Thymus (tissue), 11 donors: ENCODE results near the gene NT5C1A. TPM values are rescaled to one million over a fixed set of nuclear protein-coding genes. Genes with fewer than 3 reads are reported as not detected.

ENCODE experiments used
- DNase-seq, 9 donors: peaks; one replicate each; pipeline ENCODE4 v3.0.0-alpha.2; 2013; ENCODE audit warnings: low spot score in 9 of 9, low read depth in 6 of 9, missing footprints in 1 of 9
- H3K27ac ChIP-seq, 2 donors: one replicate each; pipeline ENCODE4 v1.5.1; 2013; ENCODE audit warnings: control low read depth in 1 of 2, low read depth in 1 of 2, low read length in 1 of 2, mild to moderate bottlenecking in 1 of 2, moderate library complexity in 1 of 2
- H3K27me3 ChIP-seq, 2 donors: one replicate each; pipeline ENCODE4 v1.5.1; 2013; ENCODE audit warnings: low read length in 1 of 2; ENCODE audit not compliant: control insufficient read depth in 2 of 2, insufficient read depth in 1 of 2
- H3K36me3 ChIP-seq, 2 donors: one replicate each; pipeline ENCODE4 v1.5.1; 2013; ENCODE audit warnings: low read length in 1 of 2, mild to moderate bottlenecking in 1 of 2, moderate library complexity in 1 of 2; ENCODE audit not compliant: control insufficient read depth in 2 of 2, insufficient read depth in 2 of 2
- H3K4me1 ChIP-seq, 2 donors: one replicate each; pipeline ENCODE4 v1.5.1; 2013; ENCODE audit warnings: low read length in 2 of 2; ENCODE audit not compliant: control insufficient read depth in 2 of 2, insufficient read depth in 2 of 2
- H3K4me3 ChIP-seq, 2 donors: one replicate each; pipeline ENCODE4 v1.5.1; 2013; ENCODE audit warnings: low read length in 2 of 2, control low read depth in 1 of 2, mild to moderate bottlenecking in 1 of 2
- H3K9me3 ChIP-seq, 2 donors: one replicate each; pipeline ENCODE4 v1.5.1; 2013; ENCODE audit warnings: low read length in 1 of 2, mild to moderate bottlenecking in 1 of 2; ENCODE audit not compliant: control insufficient read depth in 2 of 2, insufficient read depth in 1 of 2
- whole genome bisulfite sequencing: extraction: QIAGEN DNeasy Blood & Tissue Kit; methylation state at CpG from one replicate; pipeline ENCODE4 v1.1.7; 2013; 5-methylcytosine and 5-hydroxymethylcytosine counted together
- polyA plus RNA-seq: library from polyadenylated mRNA; stranded (reverse); fragments of 200-250 nt; gene quantifications from one replicate; pipeline ENCODE4 v1.2.3, GENCODE V29; 2013
- total RNA-seq: library from RNA; stranded (reverse); fragments of 120-200 nt; gene quantifications from one replicate; pipeline ENCODE4 v1.2.4, GENCODE V29; 2013
- donor health status: healthy.

The NT5C1A gene
- total and polyA plus RNA-seq, 2 donors: 0.09 TPM; not detected in 1

DNA sequence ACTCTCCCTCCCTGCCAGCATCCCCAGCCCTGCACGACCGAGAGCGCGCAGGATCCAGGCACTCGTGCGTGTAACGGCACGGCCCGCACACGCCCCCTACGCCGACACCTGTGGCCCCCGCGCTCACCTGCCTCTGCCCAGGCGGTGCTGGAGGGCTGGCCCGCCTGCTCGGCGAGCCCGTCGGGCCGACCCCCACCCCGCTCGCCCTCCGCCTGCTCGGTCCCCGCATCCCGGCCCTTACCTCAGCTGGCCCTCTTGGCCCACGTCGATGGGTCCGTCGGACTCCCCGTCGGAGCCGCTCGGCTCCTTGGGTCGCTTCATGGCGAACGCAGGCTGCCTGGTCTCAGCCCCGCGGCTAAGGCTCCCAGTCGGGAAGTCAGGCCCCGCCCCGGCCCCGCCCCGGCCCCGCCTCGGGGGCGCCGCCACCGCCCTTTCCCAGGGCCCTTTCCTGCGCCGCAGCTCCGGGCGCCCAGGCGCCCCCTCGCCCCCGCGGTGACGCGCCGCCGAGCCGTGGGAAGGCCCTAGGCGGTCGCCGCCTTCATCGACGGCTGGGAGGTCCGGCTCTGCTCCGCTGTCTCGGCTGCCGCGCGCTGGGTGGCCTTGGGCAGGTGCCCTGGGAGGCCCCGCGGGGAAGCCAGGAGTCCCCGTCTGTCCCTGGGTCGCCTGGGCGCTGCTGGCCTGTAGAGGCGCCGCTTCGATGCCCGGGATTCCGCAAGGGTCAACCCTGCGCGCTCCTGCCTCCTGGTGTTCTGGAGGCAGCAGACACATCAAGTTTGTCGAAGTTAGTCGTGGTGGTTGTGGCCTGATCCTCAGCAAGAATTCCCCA, 32.4 kb downstream of the NT5C1A start, which contains the start of gene HEYL:
TSS of gene HEYL (minus strand) at position 339 of the 826 bp plus-strand sequence. CDS start at position 321, 18 bp downstream.
- Histone ChIP-seq H3K9me3 (no peaks in the 10 kb centered on the region), H3K4me3 (peak within 1 kb of the TSS in 1 of 2 donors; percentile 47), H3K27me3 (peaks cover 18 to 68% of the 10 kb centered on the region in 2 donors), H3K4me1 (peaks cover 3 to 4% of the 10 kb centered on the region in 2 donors), H3K36me3 (no peaks in the 10 kb centered on the region), H3K27ac (no peak within 1 kb of the TSS)
- WGBS: 8% methylated on average over 88 of the region's 88 CpGs
- DNase-seq: peak in 7 of 9 donors; percentile 4 to 67 (median 42)

DNA sequence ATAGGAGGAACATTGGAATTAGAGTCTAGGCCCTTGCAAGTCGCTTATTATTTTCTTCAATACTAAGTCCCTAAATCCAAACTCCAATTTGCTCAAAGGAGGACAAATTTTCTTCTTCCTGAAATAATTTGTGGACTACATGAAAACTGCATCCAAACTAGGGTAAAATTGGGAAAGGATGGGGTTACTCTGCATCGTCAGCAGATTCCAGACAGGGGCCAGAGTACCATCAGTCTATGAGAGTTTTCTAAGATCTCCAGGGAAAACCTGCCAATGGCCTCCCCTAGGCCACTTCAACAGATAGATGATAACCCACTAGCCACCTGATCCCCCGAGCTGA, 33.0 kb downstream of the NT5C1A start:
- DNase-seq: no peak
- Histone ChIP-seq H3K27me3 (peaks cover 18 to 69% of the 10 kb centered on the region in 2 donors), H3K27ac (no peak overlapping the region), H3K4me1 (peaks cover 3 to 4% of the 10 kb centered on the region in 2 donors), H3K36me3 (no peaks in the 10 kb centered on the region), H3K9me3 (no peaks in the 10 kb centered on the region), H3K4me3 (peak overlapping the region in 1 of 2 donors; percentile 47)
- whole genome bisulfite sequencing: 83% methylated on average over 3 of the region's 3 CpGs

DNA sequence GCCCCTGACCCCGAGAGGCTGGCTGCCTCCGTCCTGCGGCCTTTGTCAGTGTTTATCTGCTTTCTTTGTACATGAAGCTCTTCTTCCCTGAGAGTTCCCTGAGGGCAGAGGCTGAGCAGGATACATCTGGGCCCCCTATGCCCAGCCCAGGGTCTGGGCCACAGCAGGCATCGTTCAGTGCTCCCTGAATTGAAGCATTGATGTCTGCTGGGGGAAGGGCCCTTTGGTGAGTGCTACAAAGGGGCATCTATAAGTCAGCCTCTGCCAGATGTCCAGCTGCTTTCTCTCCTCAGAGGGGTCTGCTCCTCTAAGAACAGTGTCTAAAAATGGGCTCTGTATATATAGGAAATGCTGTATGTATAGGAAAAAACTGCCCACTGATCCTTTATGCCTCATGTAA, 34.5 kb downstream of the NT5C1A start:
- H3K4me3 ChIP-seq: no peak overlapping the region
- H3K27ac ChIP-seq: no peak overlapping the region
- no peaks in the 10 kb centered on the region for H3K36me3 ChIP-seq
- H3K4me1 ChIP-seq: peaks cover 4 to 6% of the 10 kb centered on the region in 2 donors
- no peaks in the 10 kb centered on the region for H3K9me3 ChIP-seq
- DNase-seq: no peak
- WGBS: 95% methylated on average over 4 of the region's 4 CpGs
- H3K27me3 ChIP-seq: peaks cover 24 to 81% of the 10 kb centered on the region in 2 donors

DNA sequence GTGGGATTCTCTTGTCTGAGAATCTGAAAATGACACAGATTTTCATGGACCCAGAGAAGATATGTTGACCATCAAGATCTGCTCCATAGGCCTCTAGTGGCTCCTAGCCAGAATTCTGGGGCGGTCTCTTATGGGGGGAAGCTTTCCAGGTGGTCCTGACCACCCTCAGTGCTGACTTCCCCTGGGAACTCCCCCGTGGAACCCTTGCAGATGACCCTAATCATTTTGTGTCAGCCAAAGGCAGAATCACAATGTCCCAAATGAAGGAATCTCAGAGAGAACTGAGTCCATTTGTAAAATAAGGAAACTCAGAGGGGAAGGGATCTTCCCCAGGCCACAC, 36.1 kb downstream of the NT5C1A start:
- no peak for DNase-seq
- Histone ChIP-seq H3K9me3 (no peaks in the 10 kb centered on the region), H3K36me3 (no peaks in the 10 kb centered on the region), H3K4me1 (peaks cover 4 to 6% of the 10 kb centered on the region in 2 donors), H3K27ac (no peak overlapping the region), H3K27me3 (peaks cover 24 to 93% of the 10 kb centered on the region in 2 donors), H3K4me3 (no peak overlapping the region)
- WGBS: 79% methylated on average over 2 of the region's 2 CpGs

DNA sequence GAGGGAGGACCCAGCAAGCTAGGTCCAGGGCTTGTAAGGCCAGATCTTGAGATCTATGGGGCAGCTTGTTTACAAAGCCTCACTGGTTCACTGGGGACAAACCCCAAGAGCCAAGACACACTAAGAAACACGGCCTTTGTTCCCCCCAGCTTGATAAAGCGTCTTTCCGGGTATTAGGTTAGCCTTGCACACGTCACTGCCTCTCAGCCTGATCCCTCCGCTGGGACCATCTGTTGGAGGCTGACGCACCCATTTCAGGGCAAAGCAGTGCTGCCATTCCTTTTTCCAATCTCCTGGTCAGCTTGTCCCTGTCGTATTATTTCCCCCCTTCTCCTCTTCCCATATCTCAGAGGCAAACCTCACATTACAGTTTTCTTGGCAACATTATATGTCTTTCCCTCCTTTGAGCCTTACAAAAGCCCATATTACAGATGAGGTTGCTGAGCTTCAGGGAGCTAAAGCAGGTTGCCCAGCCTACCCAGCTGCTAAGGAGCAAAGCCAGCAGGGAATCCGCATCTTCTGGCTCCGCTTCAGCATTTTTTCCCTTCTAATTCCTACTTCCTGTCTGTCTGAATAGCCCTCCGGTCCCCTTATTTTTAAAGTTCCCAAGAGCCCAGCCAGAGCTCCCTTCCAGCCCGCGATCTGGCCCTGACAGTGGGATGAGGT, 36.6 kb downstream of the NT5C1A start:
- Histone ChIP-seq H3K4me1 (peaks cover 4 to 6% of the 10 kb centered on the region in 2 donors), H3K27ac (no peak overlapping the region), H3K4me3 (no peak overlapping the region), H3K9me3 (no peaks in the 10 kb centered on the region), H3K27me3 (peaks cover 24 to 94% of the 10 kb centered on the region in 2 donors), H3K36me3 (no peaks in the 10 kb centered on the region)
- 89% methylated on average over 12 of the region's 12 CpGs for WGBS
- DNase-seq: no peak

DNA sequence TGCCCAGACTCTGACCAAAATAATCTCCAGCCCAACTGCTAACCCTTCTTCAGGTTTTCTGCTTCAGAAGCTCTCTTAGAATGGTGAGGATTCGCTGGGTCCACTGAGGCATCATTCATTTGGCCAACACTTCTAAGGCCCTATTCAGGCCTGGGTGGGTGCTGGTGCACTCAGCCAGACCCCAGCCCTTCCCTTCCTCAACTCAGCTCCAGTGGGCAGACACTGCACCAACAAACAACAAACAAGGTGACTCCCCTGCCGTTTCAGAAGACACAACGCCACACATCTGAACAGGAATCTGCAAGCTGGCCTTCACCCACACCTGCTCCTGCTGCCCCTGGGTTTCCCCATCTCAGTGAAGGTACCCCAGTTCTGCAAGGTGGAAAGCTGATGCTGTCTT, 38.5 kb downstream of the NT5C1A start:
- peaks cover 6 to 82% of the 10 kb centered on the region in 2 donors for H3K27me3 ChIP-seq

DNA sequence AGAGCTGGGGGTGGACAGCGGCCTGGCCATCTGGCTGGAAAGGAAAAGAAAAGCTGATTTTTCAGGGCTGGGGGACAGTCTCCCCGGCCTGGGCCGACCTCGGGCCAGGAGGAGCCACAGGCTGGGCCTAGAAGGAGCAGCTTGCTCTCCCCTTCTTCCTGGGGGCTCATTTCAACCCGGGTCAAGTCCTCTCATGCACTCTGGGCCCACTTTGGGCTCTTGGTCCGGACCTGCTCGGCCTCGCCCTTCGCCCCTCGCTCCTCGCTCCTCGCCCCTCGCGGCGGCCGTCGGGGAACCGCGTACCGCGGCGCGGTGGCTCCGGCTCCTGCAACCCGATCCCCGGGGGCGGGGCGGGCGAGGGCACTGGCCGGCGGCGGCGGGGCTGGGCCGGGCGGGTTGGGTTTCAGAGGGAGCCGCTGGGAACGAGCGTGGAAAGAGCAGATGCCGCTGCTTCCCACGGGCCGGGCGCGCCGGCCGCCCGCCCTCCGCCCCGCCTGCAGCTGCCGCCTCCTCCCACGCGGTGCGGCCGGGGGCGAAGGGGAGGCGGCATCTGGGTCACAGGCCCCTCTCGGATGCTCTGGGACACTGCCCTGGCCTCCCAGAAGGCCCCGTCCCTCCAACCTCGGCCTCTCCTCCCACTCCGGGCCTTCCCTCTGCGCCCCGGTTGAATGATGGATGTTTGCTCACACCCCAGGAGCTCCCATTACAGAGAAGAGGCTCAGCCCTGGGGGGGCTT, 39.1 kb downstream of the NT5C1A start:
- DNase-seq: no peak
- H3K27me3 ChIP-seq: peaks cover 5 to 77% of the 10 kb centered on the region in 2 donors
- no peaks in the 10 kb centered on the region for H3K36me3 ChIP-seq
- no peak overlapping the region for H3K27ac ChIP-seq
- no peaks in the 10 kb centered on the region for H3K9me3 ChIP-seq
- WGBS: 70% methylated on average over 61 of the region's 61 CpGs
- H3K4me3 ChIP-seq: no peak overlapping the region
- H3K4me1 ChIP-seq: peaks cover 0 to 3% of the 10 kb centered on the region in 2 donors

More for the DNA sequence above, 38.5 kb downstream of the NT5C1A start:
- Histone ChIP-seq H3K9me3 (no peaks in the 10 kb centered on the region), H3K4me3 (no peak overlapping the region), H3K4me1 (peaks cover 0 to 3% of the 10 kb centered on the region in 2 donors), H3K27ac (no peak overlapping the region), H3K36me3 (no peaks in the 10 kb centered on the region)
- no peak for DNase-seq
- 88% methylated on average over 3 of the region's 3 CpGs for WGBS

DNA sequence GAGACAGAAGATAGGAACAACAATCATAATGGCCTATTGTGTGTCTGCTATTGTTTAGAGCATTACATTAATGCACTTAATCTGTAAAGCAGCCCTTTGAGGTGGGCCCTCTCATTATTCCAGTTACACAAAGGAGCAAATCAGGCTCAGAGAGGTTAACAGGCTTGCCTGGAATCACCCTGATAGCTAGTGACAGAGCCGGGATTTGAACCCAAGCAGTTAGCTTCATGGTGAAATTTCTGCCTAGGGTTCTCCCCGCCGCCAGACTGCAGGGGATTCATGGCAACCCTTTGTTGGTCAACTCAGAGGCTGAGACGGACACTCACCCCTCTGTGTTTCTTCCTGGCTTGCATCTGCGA, 39.6 kb downstream of the NT5C1A start:
- WGBS: 98% methylated on average over 5 of the region's 5 CpGs

More for the DNA sequence above, 39.6 kb downstream of the NT5C1A start:
- Histone ChIP-seq H3K4me3 (no peak overlapping the region), H3K27me3 (peaks cover 5 to 73% of the 10 kb centered on the region in 2 donors), H3K4me1 (peaks cover 0 to 3% of the 10 kb centered on the region in 2 donors), H3K27ac (no peak overlapping the region), H3K9me3 (no peaks in the 10 kb centered on the region), H3K36me3 (no peaks in the 10 kb centered on the region)
- DNase-seq: no peak
